Brain microvascular endothelial cell (primary cell): Measurements from ENCODE around the gene PMPCB.

Source experiments
- DNase-seq: peaks from one replicate; pipeline ENCODE4 v3.0.0-alpha.2; 2020
- H3K27ac ChIP-seq: fragments of 250-450 bp; sonication (Bioruptor Pico); 2 replicates; pipeline ENCODE4 v1.5.1; 2020; ENCODE audit warnings: mild to moderate bottlenecking, moderate library complexity
- H3K27me3 ChIP-seq: fragments of 250-450 bp; sonication (Bioruptor Pico); replicated peaks from 2 replicates; pipeline ENCODE4 v1.5.1; 2020; ENCODE audit warnings: mild to moderate bottlenecking
- H3K36me3 ChIP-seq: fragments of 250-450 bp; sonication (Bioruptor Pico); replicated peaks from 2 replicates; pipeline ENCODE4 v1.5.1; 2020; ENCODE audit warnings: mild to moderate bottlenecking
- H3K4me3 ChIP-seq: 2 replicates; pipeline ENCODE4 v1.5.1; 2011; ENCODE audit warnings: low read depth, mild to moderate bottlenecking, control low read depth, low read length, moderate library complexity
- in situ Hi-C: cut with HindIII; loops from 2 replicates; pipeline ENCODE4 v1.10.0; 2017; ENCODE audit warnings: low sequenced_read_pairs, low pct_ligation_motif_present
- TF ChIP-seq, protein P1 (sequence below): IDR thresholded peaks from 2 replicates; pipeline ENCODE4 v1.5.1; 2011; ENCODE audit warnings: low read depth, mild to moderate bottlenecking, moderate library complexity, low read length, control low read depth, inconsistent platforms; ENCODE audit errors: missing control alignments

Gene PMPCB

DNA sequence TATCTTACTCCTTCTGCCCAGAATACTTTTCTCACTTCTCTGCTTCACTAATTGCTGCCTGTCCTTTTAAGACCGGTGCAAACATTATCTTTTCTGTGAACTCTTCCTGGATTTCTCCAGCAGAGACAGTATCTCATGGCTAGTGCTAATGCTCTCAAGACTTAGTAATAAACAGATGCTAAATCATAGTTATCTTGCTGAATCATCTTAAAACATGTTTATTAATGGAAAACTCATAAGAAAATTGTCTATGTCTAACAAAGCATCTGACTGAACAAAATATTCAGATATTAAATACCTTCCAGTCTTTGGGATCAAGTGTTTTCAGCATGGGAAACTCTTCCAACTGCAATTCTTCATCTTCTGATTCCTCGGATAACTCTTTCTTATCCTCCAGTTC, 44.2 kb downstream of the PMPCB start:
- TF ChIP-seq, protein P1, sequence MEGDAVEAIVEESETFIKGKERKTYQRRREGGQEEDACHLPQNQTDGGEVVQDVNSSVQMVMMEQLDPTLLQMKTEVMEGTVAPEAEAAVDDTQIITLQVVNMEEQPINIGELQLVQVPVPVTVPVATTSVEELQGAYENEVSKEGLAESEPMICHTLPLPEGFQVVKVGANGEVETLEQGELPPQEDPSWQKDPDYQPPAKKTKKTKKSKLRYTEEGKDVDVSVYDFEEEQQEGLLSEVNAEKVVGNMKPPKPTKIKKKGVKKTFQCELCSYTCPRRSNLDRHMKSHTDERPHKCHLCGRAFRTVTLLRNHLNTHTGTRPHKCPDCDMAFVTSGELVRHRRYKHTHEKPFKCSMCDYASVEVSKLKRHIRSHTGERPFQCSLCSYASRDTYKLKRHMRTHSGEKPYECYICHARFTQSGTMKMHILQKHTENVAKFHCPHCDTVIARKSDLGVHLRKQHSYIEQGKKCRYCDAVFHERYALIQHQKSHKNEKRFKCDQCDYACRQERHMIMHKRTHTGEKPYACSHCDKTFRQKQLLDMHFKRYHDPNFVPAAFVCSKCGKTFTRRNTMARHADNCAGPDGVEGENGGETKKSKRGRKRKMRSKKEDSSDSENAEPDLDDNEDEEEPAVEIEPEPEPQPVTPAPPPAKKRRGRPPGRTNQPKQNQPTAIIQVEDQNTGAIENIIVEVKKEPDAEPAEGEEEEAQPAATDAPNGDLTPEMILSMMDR = no peak
- H3K36me3 ChIP-seq = peaks cover 39% of the 10 kb centered on the region
- in situ Hi-C loops = no loop called here

DNA sequence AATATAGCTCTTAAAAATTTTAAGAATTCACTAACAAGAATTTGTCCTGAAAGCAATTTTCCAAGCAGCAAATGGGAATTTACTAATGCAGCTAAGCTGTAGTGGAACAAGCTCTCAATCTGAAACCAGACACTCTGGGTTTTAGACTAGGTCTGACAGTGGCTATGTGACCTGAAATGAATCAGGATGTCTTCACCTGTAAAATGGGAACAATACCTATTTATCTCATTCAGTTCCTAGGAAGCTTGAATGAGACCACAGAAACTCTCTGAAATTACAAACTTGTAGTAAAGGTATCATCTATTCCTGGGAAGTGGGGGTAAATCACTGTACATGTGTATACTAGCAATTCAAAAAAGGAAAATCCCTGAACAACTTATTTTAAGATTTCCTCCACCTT, 46.1 kb downstream of the PMPCB start:
- H3K4me3 ChIP-seq = peak overlapping the region; percentile 93
- H3K27ac ChIP-seq = no peak overlapping the region

More for the DNA sequence above, 44.2 kb downstream of the PMPCB start:
- Histone ChIP-seq H3K27me3 (no peaks in the 10 kb centered on the region), H3K27ac (no peak overlapping the region), H3K4me3 (no peak overlapping the region)
- DNase-seq = no peak

DNA sequence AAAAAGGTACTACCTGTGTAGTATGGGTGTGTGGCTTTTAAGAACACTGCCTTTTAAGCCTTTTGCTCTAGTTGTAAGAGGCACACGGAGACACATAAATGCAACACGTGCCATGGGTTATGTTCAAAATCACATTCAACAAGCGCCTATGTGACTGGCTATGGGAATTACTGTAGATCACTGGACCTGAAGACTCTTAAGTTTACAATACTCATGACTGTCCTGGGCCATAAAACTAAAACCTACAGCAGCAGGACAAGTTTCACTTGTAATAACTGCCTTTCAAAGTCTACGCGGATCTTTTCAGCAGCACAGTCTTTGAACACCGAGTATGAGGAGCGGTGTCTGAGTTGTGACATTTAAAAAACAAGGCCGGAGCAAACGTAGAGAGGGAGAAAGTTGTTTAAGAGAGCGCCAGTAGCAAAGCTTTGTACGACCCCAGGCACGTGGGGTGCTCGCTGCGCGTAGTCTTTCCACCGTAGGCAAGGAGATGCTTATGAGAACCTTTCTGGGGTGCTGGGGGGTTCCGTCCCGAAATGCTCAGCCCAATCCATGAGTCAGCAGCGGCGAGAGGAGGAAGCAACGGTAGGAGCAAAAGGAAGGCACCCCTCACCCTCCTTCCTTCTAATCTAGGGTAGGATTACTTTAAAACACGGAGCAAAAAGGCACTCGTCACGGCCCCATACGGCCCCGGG, 46.7 kb downstream of the PMPCB start:
- TF ChIP-seq, protein P1 = no peak
- H3K36me3 ChIP-seq = peaks cover 21% of the 10 kb centered on the region
- peak overlapping the region; percentile 68 for H3K27ac ChIP-seq
- peak; percentile 16 for DNase-seq
- H3K4me3 ChIP-seq = peak overlapping the region; percentile 93
- in situ Hi-C loops = no loop called here
- no peaks in the 10 kb centered on the region for H3K27me3 ChIP-seq

More for the DNA sequence above, 46.1 kb downstream of the PMPCB start:
- in situ Hi-C loops = no loop called here
- TF ChIP-seq, protein P1 = no peak
- DNase-seq = no peak
- Histone ChIP-seq H3K27me3 (no peaks in the 10 kb centered on the region), H3K36me3 (peaks cover 25% of the 10 kb centered on the region)

DNA sequence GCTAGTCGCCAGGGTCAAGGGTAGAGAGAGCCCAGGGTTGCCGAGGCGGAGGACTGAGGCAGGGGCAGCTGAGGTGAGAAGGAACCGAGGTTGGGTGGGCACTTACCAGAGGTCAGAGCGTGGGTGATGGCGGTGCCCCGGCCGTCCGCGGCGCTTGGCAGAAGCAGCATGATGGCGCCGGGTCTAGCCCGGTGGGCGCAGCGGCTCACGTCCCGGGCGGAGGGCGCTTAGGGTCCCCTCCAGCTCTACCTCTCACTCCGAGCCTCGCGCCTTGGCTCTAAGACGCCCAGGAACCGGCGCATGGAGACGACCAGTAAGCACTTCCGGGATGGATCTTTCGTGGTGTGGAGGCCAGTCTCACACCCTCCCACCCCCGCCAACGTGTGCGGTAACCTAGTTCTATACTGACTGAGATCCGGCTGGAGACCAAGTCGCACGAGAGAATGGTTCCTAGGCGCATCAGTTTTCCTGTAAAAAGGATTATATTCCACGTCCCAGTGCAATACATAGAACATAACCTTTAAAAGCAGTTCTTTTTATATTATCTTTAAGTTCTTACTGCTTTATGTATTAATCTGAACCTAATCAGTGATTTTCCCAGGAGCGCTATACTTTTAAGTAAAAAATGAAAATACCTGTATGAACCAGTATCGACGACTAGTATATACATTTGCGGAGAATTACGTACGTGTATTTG, 47.4 kb downstream of the PMPCB start, which contains the start of gene DNAJC2:
Gene DNAJC2, minus strand, starts transcription at position 315 of the 697 bp plus-strand sequence. Its CDS starts 145 bp downstream, at position 170.
- Histone ChIP-seq H3K27me3 (no peaks in the 10 kb centered on the region), H3K4me3 (peak within 1 kb of the TSS; percentile 93), H3K36me3 (peaks cover 16% of the 10 kb centered on the region), H3K27ac (peak within 1 kb of the TSS; percentile 68)
- DNase-seq = peak; percentile 87
- in situ Hi-C loops = no loop called here
- TF ChIP-seq, protein P1 = no peak

DNA sequence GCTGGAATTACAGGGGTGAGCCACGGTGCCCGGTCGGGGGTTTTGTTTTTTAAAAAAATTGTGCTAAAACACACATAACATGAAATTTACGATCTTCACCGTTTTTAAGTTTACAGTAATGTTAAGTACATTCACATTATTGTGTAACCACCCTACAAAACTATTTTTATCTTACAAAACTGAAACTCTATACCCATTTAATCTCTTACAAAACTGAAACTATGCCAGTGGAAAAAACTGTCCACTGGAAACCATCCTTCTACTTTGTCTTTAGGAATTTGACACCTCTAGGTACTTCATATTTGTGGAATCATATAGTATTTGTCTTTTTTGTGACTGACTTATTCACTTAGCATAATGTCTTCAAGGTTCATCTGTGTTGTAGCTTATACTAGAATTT, 49.2 kb downstream of the PMPCB start:
- no peak for DNase-seq
- Histone ChIP-seq H3K27ac (no peak overlapping the region), H3K27me3 (no peaks in the 10 kb centered on the region), H3K4me3 (no peak overlapping the region), H3K36me3 (peaks cover 6% of the 10 kb centered on the region)
- TF ChIP-seq, protein P1 = no peak
- in situ Hi-C loops = no loop called here
